Kidney (tissue), 14 donors: ENCODE results near the gene PDGFB. TPM values are rescaled to one million over a fixed set of nuclear protein-coding genes. Genes with fewer than 3 reads are reported as not detected.
A peak's percentile ranks its signal among the peaks of the same experiment; 100 is the strongest.

Experiments used
- DNase-seq, 5 donors: peaks; one replicate each; pipeline ENCODE4 v3.0.0-alpha.2; 2013 to 2020
- FAIRE-seq: peaks from 2 replicates; lab custom pipeline; 2012; peaks lifted over from hg19 to GRCh38; lab: Jason Lieb, UNC
- H3K27ac ChIP-seq, 2 donors: one replicate each; pipeline ENCODE4 v1.7.0; 2013; ENCODE audit warnings: low read depth in 2 of 2, low read length in 2 of 2, inconsistent platforms in 1 of 2
- H3K27me3 ChIP-seq: one replicate; pipeline ENCODE4 v1.7.1; 2013; ENCODE audit warnings: low read length, inconsistent platforms; ENCODE audit not compliant: control insufficient read depth, insufficient read depth
- H3K36me3 ChIP-seq, 3 donors: one replicate each; pipeline versions ENCODE4 v1.7.0 to v1.7.1; 2013; ENCODE audit warnings: low read length in 3 of 3, control low read depth in 1 of 3, inconsistent platforms in 1 of 3; ENCODE audit not compliant: insufficient read depth in 3 of 3, control insufficient read depth in 2 of 3
- H3K4me1 ChIP-seq, 3 donors: one replicate each; pipeline versions ENCODE4 v1.7.0 to v1.7.1; 2013; ENCODE audit warnings: low read length in 3 of 3, inconsistent platforms in 1 of 3, low read depth in 1 of 3; ENCODE audit not compliant: control insufficient read depth in 2 of 3, insufficient read depth in 2 of 3
- H3K4me3 ChIP-seq, 3 donors: one replicate each; pipeline versions ENCODE4 v1.7.0 to v1.8.1; 2013; ENCODE audit warnings: low read length in 3 of 3, control low read depth in 1 of 3, inconsistent platforms in 1 of 3
- H3K9ac ChIP-seq, 3 donors: one replicate each; pipeline versions ENCODE4 v1.7.0 to v1.7.1; 2013; ENCODE audit warnings: low read length in 3 of 3, control low read depth in 1 of 3, inconsistent platforms in 1 of 3
- H3K9me3 ChIP-seq, 3 donors: one replicate each; pipeline versions ENCODE4 v1.7.0 to v1.7.1; 2013; ENCODE audit warnings: low read length in 3 of 3, control low read depth in 1 of 3, inconsistent platforms in 1 of 3; ENCODE audit not compliant: control insufficient read depth in 2 of 3, insufficient read depth in 1 of 3
- CTCF ChIP-seq: IDR thresholded peaks from 3 replicates; pipeline ENCODE4 v1.5.1; 2012; ENCODE audit warnings: mild to moderate bottlenecking, moderate library complexity, borderline replicate concordance; ENCODE audit not compliant: insufficient read depth; ENCODE audit errors: extremely low read depth
- intact Hi-C: fragments of 100-400 bp; cut with DNase I; formaldehyde crosslinking; loops from one replicate; pipeline ENCODE4 v1.11.1; 2022
- polyA plus RNA-seq: library from polyadenylated mRNA; stranded (reverse); fragments of 350-450 nt; fragmentation: Illumina TruSeq; extraction: RNeasy Lipid Tissue Mini Kit (QIAGEN cat#74804); gene quantifications from one replicate; pipeline ENCODE4 v1.2.3, GENCODE V29; 2014; ENCODE audit warnings: low read depth, low replicate concordance; ENCODE audit not compliant: insufficient read depth
- total RNA-seq: library from RNA; stranded (reverse); fragmentation: NEBNext Ultra II Directional; extraction: Animal tissue kit (Norgen Biotek cat#: 25700); gene quantifications from one replicate; pipeline ENCODE4 v1.2.1, GENCODE V29; 2021
- donor health status: control.
- donor health status: control.
- donor health status: control.
- donor health status: control.
- donor health status: control.
- donor health status: DM: yes; HTN: yes; CAD: no.
- donor health status: Normal renal cell carcinoma (clear cell type).

The PDGFB gene
- total and polyA plus RNA-seq, 2 donors from 2014 or later: 10.4 to 14.2 TPM

- FAIRE-seq: no peak
- DNase-seq: peak in 4 of 5 donors; percentile 41 to 70 (median 65)
- H3K9ac ChIP-seq: peak overlapping the region in 1 of 3 donors; percentile 55
- H3K27me3 ChIP-seq: no peaks in the 10 kb centered on the region
- no peak overlapping the region for H3K4me3 ChIP-seq
- intact Hi-C loops: no loop called here
- TF ChIP-seq CTCF: no peak
- peak overlapping the region; percentile 32 to 51 for H3K27ac ChIP-seq
- H3K9me3 ChIP-seq: no peaks in the 10 kb centered on the region
- H3K4me1 ChIP-seq: no peaks in the 10 kb centered on the region
- peaks cover 0 to 5% (median 0%) of the 10 kb centered on the region in 3 donors for H3K36me3 ChIP-seq
Observed at GRCh38 chr22:39214383-39215069, 30.3 kb downstream of the PDGFB start.

GRCh38 chr22:39214006-39214382 is 30.8 kb downstream of the PDGFB start:
- H3K4me3 ChIP-seq: no peak overlapping the region
- no peaks in the 10 kb centered on the region for H3K4me1 ChIP-seq
- H3K27ac ChIP-seq: peak overlapping the region; percentile 32 to 51
- peaks cover 0 to 5% (median 0%) of the 10 kb centered on the region in 3 donors for H3K36me3 ChIP-seq
- DNase-seq (no peak), FAIRE-seq (no peak)
- TF ChIP-seq CTCF: no peak
- no peaks in the 10 kb centered on the region for H3K9me3 ChIP-seq
- H3K27me3 ChIP-seq: no peaks in the 10 kb centered on the region
- H3K9ac ChIP-seq: peak overlapping the region in 1 of 3 donors; percentile 55
- intact Hi-C loops: no loop called here

GRCh38 chr22:39212721-39213376 is 31.9 kb downstream of the PDGFB start:
- H3K27me3 ChIP-seq: no peaks in the 10 kb centered on the region
- no peak overlapping the region for H3K9ac ChIP-seq
- TF ChIP-seq CTCF: no peak
- no peak overlapping the region for H3K27ac ChIP-seq
- no peak for FAIRE-seq
- intact Hi-C loops: no loop called here
- H3K36me3 ChIP-seq: peaks cover 0 to 5% (median 0%) of the 10 kb centered on the region in 3 donors
- no peaks in the 10 kb centered on the region for H3K9me3 ChIP-seq
- no peak overlapping the region for H3K4me3 ChIP-seq
- H3K4me1 ChIP-seq: no peaks in the 10 kb centered on the region
- DNase-seq: peak in 2 of 5 donors; percentile 28 to 45
